Measurements from ENCODE around the gene ILKAP. TPM values are rescaled to one million over a fixed set of nuclear protein-coding genes. Genes with fewer than 3 reads are reported as not detected.

Gene ILKAP
- total RNA-seq, 1 experiment from 2014 or later: 41.5 TPM

GRCh38 chr2:238244151-238244550 is 40.7 kb upstream of the ILKAP start:
- Histone ChIP-seq H2BK120ac (ENCODE audit: low read depth, low read length, poor library complexity, severe bottlenecking) (no peak overlapping the region), H3T11ph (ENCODE audit: low read length) (no peak overlapping the region), H3K4me2 (ENCODE audit: insufficient read depth, insufficient read length, low read length) (no peak overlapping the region), H2AK5ac (ENCODE audit: insufficient read length, low read length) (no peak overlapping the region), H3K18ac (ENCODE audit: insufficient read length, low read depth, low read length) (no peak overlapping the region), H3K23me2 (ENCODE audit: insufficient read length, low read depth, low read length, poor library complexity, severe bottlenecking) (peaks cover 4% of the 10 kb centered on the region), H3K9ac (ENCODE audit: extremely low read depth, insufficient read length, low read length) (no peak overlapping the region), H2AFZ (ENCODE audit: low read length) (no peak overlapping the region), H4K5ac (ENCODE audit: insufficient read length, low read depth, low read length) (no peak overlapping the region), H3K56ac (ENCODE audit: insufficient read length, low read depth, low read length) (no peak overlapping the region), H3K27ac (ENCODE audit: insufficient read length, low read depth, low read length) (no peak overlapping the region), H2BK5ac (ENCODE audit: insufficient read length, low read length) (no peak overlapping the region), H4K8ac (replicated peaks; ENCODE audit: insufficient read length, low read depth, low read length) (no peak overlapping the region), H3K27me3 (ENCODE audit: insufficient read depth, low read length) (no peaks in the 10 kb centered on the region; the same call in 1 of the 2 replicates), H3K79me1 (ENCODE audit: insufficient read depth, low read depth, low read length, poor library complexity, severe bottlenecking) (no peaks in the 10 kb centered on the region), H3K9me3 (ENCODE audit: control insufficient read depth, low read depth, low read length) (no peaks in the 10 kb centered on the region), H2BK12ac (ENCODE audit: insufficient read length, low read depth, low read length) (no peak overlapping the region), H4K91ac (ENCODE audit: insufficient read length, low read depth, low read length) (no peak overlapping the region), H2BK15ac (ENCODE audit: low read depth, low read length) (no peak overlapping the region), H2BK20ac (ENCODE audit: low read depth, low read length, poor library complexity, severe bottlenecking) (no peak overlapping the region), H3K79me2 (ENCODE audit: insufficient read depth, low read length) (no peaks in the 10 kb centered on the region), H3K14ac (ENCODE audit: insufficient read depth, low read length) (no peak overlapping the region), H3K23ac (ENCODE audit: insufficient read length, low read depth, low read length) (no peak overlapping the region), H3K4me1 (ENCODE audit: insufficient read depth, low read length) (peaks cover 3% of the 10 kb centered on the region; the same call in 1 of the 2 replicates), H4K20me1 (ENCODE audit: control insufficient read depth, insufficient read depth, insufficient read length) (no peaks in the 10 kb centered on the region), H3K4ac (ENCODE audit: low read depth, low read length) (no peak overlapping the region)
- Mint-ChIP-seq H3K27me3 (ENCODE audit: low read depth) (peaks cover 15% of the 10 kb centered on the region), H3K36me3 (ENCODE audit: insufficient read depth in 1 of 3, low read depth in 3 of 3) (peaks cover 11 to 21% (median 14%) of the 10 kb centered on the region in 3 experiments), H3K4me3 (no peak overlapping the region), H3K4me1 (peaks cover 12 to 18% of the 10 kb centered on the region in 2 experiments), H3K27ac (no peak overlapping the region), H3K9me3 (peaks cover 0 to 3% of the 10 kb centered on the region in 2 experiments; a peak in 2 of 5 replicates)
- no peak for DNase-seq
- no peak for TF ChIP-seq CTCF (conservative IDR thresholded peaks at IDR 0.05)
- WGBS (ENCODE audit: extremely low coverage, insufficient read length, low lambda C conversion rate): no CpG with 5 or more reads among the region's 5 CpGs

Data from H9 (cell line).